ENCODE measurements around the gene MPST. TPM values are rescaled to one million over a fixed set of nuclear protein-coding genes. Genes with fewer than 3 reads are reported as not detected.

MPST gene
- 34.9 and 36.3 TPM in 2 replicates for total RNA-seq

DNA sequence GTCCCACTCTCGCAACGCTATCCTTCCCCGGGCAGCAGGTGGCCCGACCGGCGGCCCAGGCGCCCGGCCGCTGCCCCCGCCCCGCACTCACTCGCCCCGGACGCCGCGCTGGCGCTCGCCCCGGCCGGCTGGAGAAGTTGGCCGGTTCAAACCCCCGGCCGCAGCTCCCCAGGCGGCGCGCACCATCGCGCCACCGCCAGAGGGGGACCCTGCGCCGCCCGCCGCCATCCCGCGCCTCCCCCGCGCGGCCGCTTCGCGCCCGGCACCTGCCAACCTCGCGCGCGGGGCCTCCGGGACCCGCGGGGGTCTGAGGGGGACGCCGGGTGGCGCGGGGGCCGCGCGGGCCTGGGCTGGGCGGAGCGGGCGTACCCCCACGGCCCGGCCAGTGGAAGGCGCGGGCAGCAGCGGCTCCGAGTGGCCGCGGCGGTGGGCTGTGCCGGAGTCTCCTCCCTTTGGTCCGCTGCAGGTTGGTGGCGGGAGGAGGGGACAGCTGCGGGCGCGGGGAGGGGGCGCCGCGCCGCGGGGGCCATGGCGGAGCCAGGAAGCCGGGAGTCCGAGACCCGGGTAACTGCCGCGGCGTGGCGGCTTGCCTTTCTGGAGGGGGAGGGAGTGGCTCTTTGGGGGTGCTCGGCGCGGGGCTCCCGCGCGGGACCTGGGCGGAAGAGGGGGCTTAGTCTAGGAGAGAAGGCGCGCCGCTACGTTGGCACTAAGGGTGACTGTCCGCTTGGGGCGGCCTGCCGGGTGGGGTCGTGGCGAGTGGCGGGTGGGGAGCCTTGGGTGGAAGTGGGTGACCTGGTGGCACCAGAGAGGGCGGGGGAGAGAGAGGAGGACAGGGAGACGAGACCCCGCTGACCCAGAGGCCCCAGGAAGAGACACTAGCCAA, at the start of gene MPST, which contains the start of gene TST:
TSS of gene MPST (plus strand) at position 434 of the 883 bp plus-strand sequence. CDS start at position 529, 95 bp downstream.
TSS of gene TST (minus strand) at position 139 of the 883 bp plus-strand sequence. CDS start 715 bp downstream, outside the sequence.
- peak within 1 kb of the TSS; percentile 85 for H3K27ac Mint-ChIP-seq
- intact Hi-C loops (cut with micrococcal nuclease) = no loop called here
- peak; percentile 44 for DNase-seq (ENCODE audit: low spot score)
- peak within 1 kb of the TSS; percentile 90 for H3K4me3 Mint-ChIP-seq (ENCODE audit: low read depth)
- peaks cover 7% of the 10 kb centered on the region for H3K4me1 Mint-ChIP-seq (ENCODE audit: low read depth)
- no peaks in the 10 kb centered on the region for H3K27me3 Mint-ChIP-seq (ENCODE audit: low read depth)
- no peaks in the 10 kb centered on the region for H3K9me3 Mint-ChIP-seq
- H3K36me3 Mint-ChIP-seq (ENCODE audit: low read depth) = peaks cover 3% of the 10 kb centered on the region

DNA sequence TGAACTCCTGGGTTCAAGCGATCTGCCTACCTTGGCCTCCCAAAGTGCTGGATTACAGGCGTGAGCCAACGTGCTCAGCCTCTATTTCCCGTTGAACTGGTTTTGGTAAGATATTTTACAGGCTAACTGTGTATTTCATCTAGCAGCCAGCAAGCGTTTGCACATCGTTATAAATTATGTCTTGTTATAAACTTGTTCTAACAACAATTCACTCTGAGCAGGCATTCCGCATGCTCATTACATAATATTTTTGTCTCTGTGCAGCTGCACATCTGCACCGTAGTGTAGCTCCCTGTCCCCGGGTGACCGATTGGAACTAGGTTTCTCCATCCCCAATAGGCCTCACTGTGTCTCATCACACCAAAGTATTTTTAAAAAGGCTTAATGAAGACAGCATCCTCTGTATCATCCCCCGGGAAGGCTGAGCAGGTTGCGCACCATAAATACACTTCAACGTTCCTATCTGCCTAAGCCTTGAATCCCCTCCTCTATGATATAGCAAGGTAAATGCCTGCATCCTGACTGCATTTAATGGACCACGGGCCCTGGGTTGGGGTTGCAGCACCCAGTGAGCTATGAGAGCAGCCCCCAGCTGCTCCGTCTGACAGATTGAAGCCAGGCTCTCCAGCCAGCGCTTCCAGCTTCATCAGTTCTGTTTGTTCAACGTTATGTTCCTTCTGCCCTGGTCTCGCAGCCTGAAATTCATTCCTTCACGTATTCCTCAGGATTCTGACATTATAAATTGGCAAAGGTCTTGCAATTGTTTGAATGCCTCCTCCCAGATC, 48.0 kb upstream of the MPST start:
- peaks cover 18% of the 10 kb centered on the region for H3K27me3 Mint-ChIP-seq (ENCODE audit: low read depth)
- H3K9me3 Mint-ChIP-seq = no peaks in the 10 kb centered on the region
- no peaks in the 10 kb centered on the region for H3K4me1 Mint-ChIP-seq (ENCODE audit: low read depth)
- no peak for DNase-seq (ENCODE audit: low spot score)
- intact Hi-C loops (cut with micrococcal nuclease) = no loop called here
- no peak overlapping the region for H3K4me3 Mint-ChIP-seq (ENCODE audit: low read depth)
- H3K36me3 Mint-ChIP-seq (ENCODE audit: low read depth) = no peaks in the 10 kb centered on the region
- no peak overlapping the region for H3K27ac Mint-ChIP-seq

DNA sequence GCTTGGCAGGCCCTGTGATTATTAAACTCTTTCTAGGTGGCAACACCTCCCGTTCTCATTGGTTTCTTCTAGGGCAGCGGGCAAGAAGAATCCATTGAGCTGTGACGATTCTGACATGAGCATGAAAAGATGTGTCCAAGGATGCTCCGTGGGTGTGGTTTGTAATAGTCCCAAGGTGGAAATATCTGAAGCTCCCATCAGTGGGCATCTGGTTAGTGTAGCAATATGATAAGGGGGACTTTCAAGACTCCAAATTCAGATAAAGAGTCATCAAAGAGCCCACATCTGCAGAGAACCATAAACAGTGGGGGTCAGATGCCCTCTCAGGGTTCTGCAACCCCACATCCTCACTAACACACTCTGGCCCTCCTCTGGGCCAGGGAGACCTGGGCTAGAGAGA, 42.9 kb upstream of the MPST start:
- intact Hi-C loops (cut with micrococcal nuclease) = loop anchor here (5.0 kb wide), 2 partner anchors 104 to 221 kb away; no protein-coding TSS in a partner anchor
- Mint-ChIP-seq H3K27ac (no peak overlapping the region), H3K27me3 (ENCODE audit: low read depth) (peaks cover 5% of the 10 kb centered on the region), H3K36me3 (ENCODE audit: low read depth) (no peaks in the 10 kb centered on the region), H3K9me3 (no peaks in the 10 kb centered on the region), H3K4me3 (ENCODE audit: low read depth) (no peak overlapping the region), H3K4me1 (ENCODE audit: low read depth) (peaks cover 8% of the 10 kb centered on the region)
- no peak for DNase-seq (ENCODE audit: low spot score)

GRCh38 chr22:36977401-36977861, 42.1 kb upstream of the MPST start:
- peak overlapping the region; percentile 84 for H3K27ac Mint-ChIP-seq
- peak overlapping the region; percentile 83 for H3K4me3 Mint-ChIP-seq (ENCODE audit: low read depth)
- no peaks in the 10 kb centered on the region for H3K27me3 Mint-ChIP-seq (ENCODE audit: low read depth)
- intact Hi-C loops (cut with micrococcal nuclease) = loop anchor here (5.0 kb wide), 2 partner anchors 105 to 220 kb away; no protein-coding TSS in a partner anchor
- H3K4me1 Mint-ChIP-seq (ENCODE audit: low read depth) = peaks cover 8% of the 10 kb centered on the region
- H3K36me3 Mint-ChIP-seq (ENCODE audit: low read depth) = no peaks in the 10 kb centered on the region
- H3K9me3 Mint-ChIP-seq = no peaks in the 10 kb centered on the region
- peak; percentile 63 for DNase-seq (ENCODE audit: low spot score)

DNA sequence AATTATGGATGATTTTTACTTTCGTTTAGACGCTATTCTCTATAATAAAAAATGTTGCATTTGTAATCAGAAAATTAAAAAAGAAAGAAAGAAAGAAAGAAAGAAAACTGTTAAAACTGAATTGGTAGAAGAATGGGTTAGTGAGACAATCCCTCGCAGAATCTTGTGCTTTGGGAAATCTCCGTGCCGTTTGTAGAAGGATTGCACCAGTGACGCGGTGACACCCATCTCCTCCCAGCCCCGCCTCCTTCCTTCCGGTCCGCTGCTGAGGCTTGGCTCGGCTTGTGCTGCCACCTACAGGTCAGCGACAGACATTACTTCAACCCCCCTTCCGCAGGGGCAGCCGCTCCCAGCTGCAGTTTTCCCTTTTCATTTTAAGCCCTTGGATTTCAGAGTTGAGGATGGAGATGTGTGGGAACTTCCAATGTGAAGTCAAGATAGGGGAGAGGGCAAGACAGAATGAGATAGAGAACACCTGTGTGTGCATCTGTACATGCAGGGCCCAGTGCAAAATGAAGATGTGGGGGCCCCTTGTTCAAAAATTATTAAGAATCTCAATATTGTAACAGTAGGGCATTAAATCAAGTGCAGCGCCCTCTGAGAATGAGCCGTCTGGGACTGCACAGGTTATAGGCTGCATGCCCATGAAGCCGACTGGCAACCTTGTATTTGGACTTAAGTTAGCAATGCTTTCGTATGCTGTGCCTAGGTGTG, 41.4 kb upstream of the MPST start:
- peak overlapping the region; percentile 84 for H3K27ac Mint-ChIP-seq

DNA sequence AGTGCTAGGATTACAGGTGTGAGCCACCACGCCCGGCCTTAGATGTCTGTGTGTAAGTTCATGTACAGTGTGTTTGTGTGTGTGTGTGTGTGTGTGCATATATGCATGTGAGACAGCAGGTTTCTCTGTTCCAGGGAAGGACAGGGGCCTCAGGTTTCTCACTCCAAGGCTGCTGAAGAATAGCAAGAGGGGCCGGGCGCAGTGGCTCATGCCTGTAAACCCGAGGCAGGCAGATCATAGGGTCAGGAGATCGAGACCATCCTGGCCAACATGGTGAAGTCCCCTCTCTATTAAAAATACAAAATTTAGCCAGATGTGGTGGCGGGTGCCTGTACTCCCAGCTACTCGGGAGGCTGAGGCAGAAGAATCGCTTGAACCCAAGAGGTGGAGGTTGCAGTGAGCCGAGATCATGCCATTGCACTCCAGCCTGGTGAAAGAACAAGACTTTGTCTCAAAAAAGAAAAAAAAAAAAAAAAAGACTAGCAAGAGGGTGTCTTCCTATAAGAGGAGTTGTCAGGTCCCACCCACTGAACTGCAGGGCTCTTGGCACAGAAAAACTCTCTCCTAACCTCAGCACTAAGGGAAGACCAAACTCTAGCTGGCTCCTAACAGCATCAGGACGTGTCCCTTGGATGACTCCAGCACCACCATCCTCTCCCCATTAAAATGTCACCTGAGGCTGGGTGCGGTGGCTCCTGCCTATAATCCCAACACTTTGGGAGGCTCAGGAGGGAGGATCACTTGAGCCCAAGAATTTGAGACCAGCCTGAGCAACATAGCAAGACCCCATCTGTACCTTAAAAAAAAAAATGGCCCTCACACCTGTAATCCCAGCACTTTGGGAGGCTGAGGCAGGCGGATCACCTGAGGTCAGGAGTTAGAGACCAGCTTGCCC, 40.3 kb upstream of the MPST start:
- no peak overlapping the region for H3K27ac Mint-ChIP-seq
- no peaks in the 10 kb centered on the region for H3K9me3 Mint-ChIP-seq
- intact Hi-C loops (cut with micrococcal nuclease) = loop anchor here (5.0 kb wide), 2 partner anchors 107 to 218 kb away; no protein-coding TSS in a partner anchor
- peaks cover 8% of the 10 kb centered on the region for H3K4me1 Mint-ChIP-seq (ENCODE audit: low read depth)
- no peak for DNase-seq (ENCODE audit: low spot score)
- no peak overlapping the region for H3K4me3 Mint-ChIP-seq (ENCODE audit: low read depth)
- H3K27me3 Mint-ChIP-seq (ENCODE audit: low read depth) = no peaks in the 10 kb centered on the region
- H3K36me3 Mint-ChIP-seq (ENCODE audit: low read depth) = no peaks in the 10 kb centered on the region

More for the DNA sequence above, 41.4 kb upstream of the MPST start:
- Mint-ChIP-seq H3K27me3 (ENCODE audit: low read depth) (no peaks in the 10 kb centered on the region), H3K4me1 (ENCODE audit: low read depth) (peaks cover 8% of the 10 kb centered on the region), H3K4me3 (ENCODE audit: low read depth) (peak overlapping the region; percentile 83), H3K9me3 (no peaks in the 10 kb centered on the region), H3K36me3 (ENCODE audit: low read depth) (no peaks in the 10 kb centered on the region)
- DNase-seq (ENCODE audit: low spot score) = peak; percentile 84
- intact Hi-C loops (cut with micrococcal nuclease) = loop anchor here (1.0 to 5.0 kb wide), 5 partner anchors 106 to 432 kb away; no protein-coding TSS in a partner anchor

DNA sequence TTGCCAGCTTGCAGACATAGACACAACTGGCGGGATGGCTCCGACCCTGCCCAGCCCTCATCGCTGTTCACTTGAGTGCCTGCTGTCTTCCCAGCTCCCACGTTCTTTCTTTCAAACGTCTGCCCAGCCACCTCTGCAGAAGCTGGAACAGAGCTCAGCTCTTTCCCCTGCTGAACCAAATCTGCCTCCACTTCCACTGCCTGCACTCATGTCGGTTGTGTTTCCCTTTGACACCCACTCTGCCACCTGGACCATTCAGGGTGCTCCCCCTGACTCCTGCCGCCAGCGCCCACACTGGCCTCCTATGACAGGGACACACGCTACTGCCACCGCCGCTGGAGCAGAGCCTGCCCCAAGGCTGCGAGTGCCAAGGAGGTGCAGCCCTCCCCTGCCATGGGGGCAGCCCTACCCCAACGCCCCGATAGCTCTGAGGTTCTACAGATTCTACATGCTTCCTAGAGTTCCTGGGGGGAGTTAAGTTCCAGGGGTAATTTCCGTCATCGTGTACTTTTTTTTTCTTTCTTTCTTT, 38.2 kb upstream of the MPST start:
- Mint-ChIP-seq H3K36me3 (ENCODE audit: low read depth) (peaks cover 3% of the 10 kb centered on the region), H3K27ac (no peak overlapping the region), H3K27me3 (ENCODE audit: low read depth) (no peaks in the 10 kb centered on the region), H3K9me3 (peaks cover 11% of the 10 kb centered on the region), H3K4me3 (ENCODE audit: low read depth) (no peak overlapping the region), H3K4me1 (ENCODE audit: low read depth) (peaks cover 8% of the 10 kb centered on the region)
- DNase-seq (ENCODE audit: low spot score) = no peak
- intact Hi-C loops (cut with micrococcal nuclease) = no loop called here

GRCh38 chr22:36982136-36982535, 37.4 kb upstream of the MPST start:
- intact Hi-C loops (cut with micrococcal nuclease) = loop anchor here (1.0 kb wide), 1 partner anchor 200 kb away; no protein-coding TSS in a partner anchor

GRCh38 chr22:36985211-36985889, 34.2 kb upstream of the MPST start:
- Mint-ChIP-seq H3K4me1 (ENCODE audit: low read depth) (no peaks in the 10 kb centered on the region), H3K4me3 (ENCODE audit: low read depth) (no peak overlapping the region), H3K27me3 (ENCODE audit: low read depth) (peaks cover 13% of the 10 kb centered on the region), H3K27ac (no peak overlapping the region), H3K36me3 (ENCODE audit: low read depth) (peaks cover 5% of the 10 kb centered on the region), H3K9me3 (peaks cover 20% of the 10 kb centered on the region)
- DNase-seq (ENCODE audit: low spot score) = no peak
- intact Hi-C loops (cut with micrococcal nuclease) = no loop called here

More at GRCh38 chr22:36982136-36982535, 37.4 kb upstream of the MPST start:
- Mint-ChIP-seq H3K4me3 (ENCODE audit: low read depth) (no peak overlapping the region), H3K9me3 (peaks cover 19% of the 10 kb centered on the region), H3K36me3 (ENCODE audit: low read depth) (peaks cover 5% of the 10 kb centered on the region), H3K27ac (no peak overlapping the region), H3K27me3 (ENCODE audit: low read depth) (no peaks in the 10 kb centered on the region), H3K4me1 (ENCODE audit: low read depth) (peaks cover 8% of the 10 kb centered on the region)
- DNase-seq (ENCODE audit: low spot score) = no peak

DNA sequence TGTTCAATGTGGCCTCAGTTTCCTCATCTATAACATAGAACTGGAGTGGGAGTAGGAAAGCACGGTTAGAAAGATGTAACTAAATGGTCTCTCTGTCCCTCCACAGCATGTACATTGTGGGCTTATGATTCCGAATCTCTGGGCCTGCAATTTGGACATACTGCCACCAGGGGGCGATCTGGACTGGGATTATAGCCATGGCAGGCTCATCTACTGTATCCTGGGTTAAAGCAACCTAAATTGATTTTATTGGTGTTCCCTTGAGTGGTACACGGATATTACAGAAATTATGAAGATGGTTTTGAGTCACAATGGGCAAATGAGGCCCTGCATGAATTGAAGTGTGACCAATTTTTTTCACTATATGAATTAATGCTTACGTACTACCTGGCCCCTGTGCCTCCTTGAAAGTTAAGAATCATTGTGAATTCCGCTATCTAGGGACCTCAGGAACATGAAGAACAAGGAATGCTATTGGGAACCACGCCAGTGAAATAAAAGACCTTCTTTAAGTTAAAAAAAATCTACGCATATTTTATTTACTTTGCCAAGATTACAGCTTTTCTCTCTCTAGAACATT, 33.2 kb upstream of the MPST start:
- peaks cover 18% of the 10 kb centered on the region for H3K27me3 Mint-ChIP-seq (ENCODE audit: low read depth)
- peaks cover 20% of the 10 kb centered on the region for H3K9me3 Mint-ChIP-seq

More for the DNA sequence above, 33.2 kb upstream of the MPST start:
- Mint-ChIP-seq H3K4me3 (ENCODE audit: low read depth) (no peak overlapping the region), H3K36me3 (ENCODE audit: low read depth) (peaks cover 5% of the 10 kb centered on the region), H3K4me1 (ENCODE audit: low read depth) (no peaks in the 10 kb centered on the region), H3K27ac (no peak overlapping the region)
- intact Hi-C loops (cut with micrococcal nuclease) = no loop called here
- DNase-seq (ENCODE audit: low spot score) = no peak
